AG04449 (cell line): ENCODE measurements around the gene PATJ.

Source experiments
- CTCF ChIA-PET: fragments of 350-600 bp; formaldehyde crosslinking; extraction: SDS; loops from one replicate; lab custom pipeline; 2021; ENCODE audit warnings: antibody characterized with exemption; lab: Yijun Ruan, JAX
- POLR2A ChIA-PET: fragments of 400-600, 350-600 bp; formaldehyde crosslinking; extraction: SDS; loops from one replicate; lab custom pipeline; 2020; ENCODE audit warnings: antibody characterized with exemption, inconsistent platforms; lab: Yijun Ruan, JAX
- DNase-seq: peaks from one replicate; pipeline ENCODE4 v3.0.0-alpha.2; 2010; ENCODE audit warnings: low read depth, low spot score
- H3K4me3 ChIP-seq: 2 replicates; pipeline ENCODE4 v1.5.1; 2011; ENCODE audit warnings: low read depth, mild to moderate bottlenecking, control low read depth, low read length
- CTCF ChIP-seq: IDR thresholded peaks from one replicate; pipeline ENCODE4 v1.5.1; 2011; ENCODE audit warnings: mild to moderate bottlenecking, moderate library complexity, low read length, control low read depth, inconsistent platforms; ENCODE audit not compliant: insufficient read depth; ENCODE audit errors: missing control alignments

The PATJ gene

GRCh38 chr1:61967750-61968149 is 225.5 kb downstream of the PATJ start:
- no peak for TF ChIP-seq CTCF
- DNase-seq, result no peak
- ChIA-PET POLR2A (no interaction called here), CTCF (no interaction called here)
- H3K4me3 ChIP-seq, result no peak overlapping the region

- ChIA-PET POLR2A (no interaction called here), CTCF (no interaction called here)
- no peak overlapping the region for H3K4me3 ChIP-seq
- no peak for DNase-seq
- TF ChIP-seq CTCF, result no peak
These were observed 226.6 kb downstream of the PATJ start for GRCh38 chr1:61968869-61969268.

- CTCF ChIA-PET, result no interaction called here
- no peak for DNase-seq
- H3K4me3 ChIP-seq, result no peak overlapping the region
- TF ChIP-seq CTCF, result no peak
- POLR2A ChIA-PET, result no interaction called here
These were observed 231.0 kb downstream of the PATJ start for GRCh38 chr1:61973100-61973837.

GRCh38 chr1:61975638-61976037 is 233.4 kb downstream of the PATJ start:
- TF ChIP-seq CTCF, result no peak
- POLR2A ChIA-PET, result no interaction called here
- no peak for DNase-seq
- CTCF ChIA-PET, result no interaction called here
- no peak overlapping the region for H3K4me3 ChIP-seq

GRCh38 chr1:61976566-61976965 is 234.3 kb downstream of the PATJ start:
- POLR2A ChIA-PET, result no interaction called here
- H3K4me3 ChIP-seq, result no peak overlapping the region
- no peak for TF ChIP-seq CTCF
- no peak for DNase-seq
- CTCF ChIA-PET, result no interaction called here

- no peak overlapping the region for H3K4me3 ChIP-seq
- TF ChIP-seq CTCF, result no peak
- POLR2A ChIA-PET, result no interaction called here
- no peak for DNase-seq
- CTCF ChIA-PET, result no interaction called here
These were observed 236.5 kb downstream of the PATJ start for GRCh38 chr1:61978796-61979195.
